CD4-positive, alpha-beta T cell treated with Interleukin-10 for 1 hour (primary cell): ENCODE data around the gene GRB14.
"Not testable (repeated sequence)": the region's sequence is repeated elsewhere in the genome, so short reads cannot be mapped to it uniquely, and the experiment has no call there.

Experiments used
- DNase-seq: peaks from one replicate; pipeline ENCODE4 v3.0.0-alpha.2; 2020

GRB14 gene

GRCh38 chr2:164551519-164551918 lies 69.8 kb downstream of the GRB14 start:
- DNase-seq = no peak

- DNase-seq = not testable (repeated sequence)
Observed at GRCh38 chr2:164549705-164550104, 71.6 kb downstream of the GRB14 start.

GRCh38 chr2:164545484-164545883 lies 75.8 kb downstream of the GRB14 start:
- DNase-seq = no peak

GRCh38 chr2:164542581-164543021 lies 78.7 kb downstream of the GRB14 start:
- DNase-seq = no peak

GRCh38 chr2:164538240-164538866 lies 82.9 kb downstream of the GRB14 start:
- no peak for DNase-seq

GRCh38 chr2:164535280-164536025 lies 85.8 kb downstream of the GRB14 start:
- no peak for DNase-seq

- DNase-seq = no peak
Observed at GRCh38 chr2:164530464-164530863, 90.8 kb downstream of the GRB14 start.

GRCh38 chr2:164523726-164524125 lies 97.6 kb downstream of the GRB14 start:
- no peak for DNase-seq

GRCh38 chr2:164523009-164523408 lies 98.3 kb downstream of the GRB14 start:
- no peak for DNase-seq

GRCh38 chr2:164522561-164522981 lies 98.7 kb downstream of the GRB14 start:
- no peak for DNase-seq

- no peak for DNase-seq
Observed at GRCh38 chr2:164515734-164516133, 105.5 kb downstream of the GRB14 start.

- DNase-seq = no peak
Observed at GRCh38 chr2:164515030-164515429, 106.3 kb downstream of the GRB14 start.

- DNase-seq = no peak
Observed at GRCh38 chr2:164514491-164514890, 106.8 kb downstream of the GRB14 start.

GRCh38 chr2:164512871-164513270 lies 108.4 kb downstream of the GRB14 start:
- no peak for DNase-seq

GRCh38 chr2:164511738-164512137 lies 109.5 kb downstream of the GRB14 start:
- DNase-seq = no peak

GRCh38 chr2:164510895-164511294 lies 110.4 kb downstream of the GRB14 start:
- no peak for DNase-seq

- DNase-seq = no peak
Observed at GRCh38 chr2:164509137-164509877, 112.0 kb downstream of the GRB14 start.

- DNase-seq = no peak
Observed at GRCh38 chr2:164504253-164504652, 117.0 kb downstream of the GRB14 start.

- no peak for DNase-seq
Observed at GRCh38 chr2:164498836-164499235, 122.4 kb downstream of the GRB14 start.

- no peak for DNase-seq
Observed at GRCh38 chr2:164496881-164497280, 124.4 kb downstream of the GRB14 start.

GRCh38 chr2:164496421-164496820 lies 124.9 kb downstream of the GRB14 start:
- DNase-seq = no peak

GRCh38 chr2:164495491-164496223 lies 125.6 kb downstream of the GRB14 start:
- DNase-seq = no peak

GRCh38 chr2:164485541-164485940 lies 135.7 kb downstream of the GRB14 start:
- no peak for DNase-seq
